A549 (cell line): ENCODE data around the gene ITFG1. TPM values are rescaled to one million over a fixed set of nuclear protein-coding genes. Genes with fewer than 3 reads are reported as not detected.

Experiments used
- ATAC-seq, 2 experiments: fragments of 200-7000 bp in 1 of 2; fragments of >200 bp in 1 of 2; cut with Nextera tagmentation in 1 of 2; cut with Tn5 transposase in 1 of 2; 3 replicates each; pipeline versions ENCODE4 v1.8.0 to v1.9.1; 2018 to 2020; ENCODE audit warnings: mild to moderate bottlenecking in 1 of 2, moderate library complexity in 1 of 2
- CTCF ChIA-PET: fragments of 300-600 bp; sonication (Branson Sonifier 250); formaldehyde crosslinking; extraction: SDS; loops from one replicate; lab custom pipeline; 2021; ENCODE audit warnings: antibody characterized with exemption, inconsistent platforms; lab: Yijun Ruan, JAX
- POLR2A ChIA-PET: fragments of 350-600 bp; formaldehyde crosslinking; extraction: SDS; loops from one replicate; lab custom pipeline; 2021; ENCODE audit warnings: antibody characterized with exemption, inconsistent platforms; lab: Yijun Ruan, JAX
- DNase-seq, 2 experiments: peaks; one replicate each; pipeline versions ENCODE4 v3.0.0 to v3.0.0-alpha.2; 2011 to 2016; ENCODE audit warnings: low read depth in 1 of 2, low spot score in 1 of 2
- FAIRE-seq: peaks from 2 replicates; lab custom pipeline; 2011; peaks lifted over from hg19 to GRCh38; lab: Jason Lieb, UNC
- H3K27ac ChIP-seq, 2 experiments: fragments of >200 bp; sonication (Bioruptor Twin); formaldehyde crosslinking; 3 replicates each; pipeline ENCODE4 v1.5.1; 2016 to 2017
- H3K4me1 ChIP-seq: fragments of >200 bp; sonication (Bioruptor Twin); formaldehyde crosslinking; 3 replicates; pipeline ENCODE4 v1.6.1; 2016
- H3K4me2 ChIP-seq: fragments of >200 bp; sonication (Bioruptor Twin); formaldehyde crosslinking; 3 replicates; pipeline ENCODE4 v1.6.1; 2016
- H3K4me3 ChIP-seq: fragments of >200 bp; sonication (Bioruptor Twin); formaldehyde crosslinking; 3 replicates; pipeline ENCODE4 v1.5.1; 2016
- H3K9me3 ChIP-seq: fragments of >200 bp; sonication (Bioruptor Twin); formaldehyde crosslinking; 3 replicates; pipeline ENCODE4 v1.6.1; 2016
- BCL3 ChIP-seq: fragments of >200 bp; sonication (Bioruptor Twin); formaldehyde crosslinking; IDR thresholded peaks from 3 replicates; pipeline ENCODE4 v1.6.1; 2016
- CBX8 ChIP-seq: fragments of 200-600 bp; sonication (generic); IDR thresholded peaks from 2 replicates; pipeline ENCODE4 v1.6.1; 2016
- CHD4 ChIP-seq: fragments of 200-600 bp; sonication (generic); IDR thresholded peaks from 2 replicates; pipeline ENCODE4 v1.6.1; 2016; ENCODE audit warnings: antibody characterized with exemption, mild to moderate bottlenecking, borderline replicate concordance
- FOXS1 ChIP-seq: fragments of 250-450 bp; sonication (Bioruptor Pico); IDR thresholded peaks from 2 replicates; pipeline ENCODE4 v1.5.0; 2020; ENCODE audit warnings: mild to moderate bottlenecking, moderate library complexity
- GATA3 ChIP-seq: IDR thresholded peaks from 2 replicates; pipeline ENCODE4 v1.6.1; 2012; ENCODE audit warnings: borderline replicate concordance
- HDAC2 ChIP-seq: fragments of 200-600 bp; sonication (generic); IDR thresholded peaks from 2 replicates; pipeline ENCODE4 v1.6.1; 2016
- HEYL ChIP-seq: fragments of 250-450 bp; sonication (Bioruptor Pico); IDR thresholded peaks from 2 replicates; pipeline ENCODE4 v1.8.0; 2021; ENCODE audit warnings: mild to moderate bottlenecking, moderate library complexity
- HOXB5 ChIP-seq: fragments of 250-450 bp; sonication (Bioruptor Pico); IDR thresholded peaks from 2 replicates; pipeline ENCODE4 v1.5.0; 2020; ENCODE audit warnings: mild to moderate bottlenecking, moderate library complexity
- JUNB ChIP-seq: fragments of >200 bp; sonication (Bioruptor Twin); formaldehyde crosslinking; IDR thresholded peaks from 2 replicates; pipeline ENCODE4 v1.6.1; 2016
- KDM5A ChIP-seq: fragments of 200-600 bp; sonication (generic); IDR thresholded peaks from 2 replicates; pipeline ENCODE4 v1.6.1; 2016; ENCODE audit warnings: antibody characterized with exemption, mild to moderate bottlenecking
- NPAS2 ChIP-seq: fragments of 250-450 bp; sonication (Bioruptor Pico); IDR thresholded peaks from 2 replicates; pipeline ENCODE4 v1.8.0; 2022; ENCODE audit warnings: mild to moderate bottlenecking, moderate library complexity, borderline replicate concordance
- NR3C1 ChIP-seq: fragments of >200 bp; sonication (Bioruptor Twin); formaldehyde crosslinking; IDR thresholded peaks from 3 replicates; pipeline ENCODE4 v1.6.1; 2017
- PHF8 ChIP-seq: fragments of 200-600 bp; sonication (generic); IDR thresholded peaks from 2 replicates; pipeline ENCODE4 v1.6.1; 2016; ENCODE audit warnings: low read depth, mild to moderate bottlenecking, antibody characterized with exemption, moderate library complexity, borderline replicate concordance
- POLR2AphosphoS2 ChIP-seq: conservative IDR thresholded peaks from 2 replicates; pipeline ENCODE4 v1.6.1; 2012; ENCODE audit warnings: low read length, improper control_type of control experiment, inconsistent platforms
- RARB ChIP-seq: fragments of 250-450 bp; sonication (Bioruptor Pico); IDR thresholded peaks from 2 replicates; pipeline ENCODE4 v1.8.0; 2021; ENCODE audit warnings: mild to moderate bottlenecking, moderate library complexity
- RCOR1 ChIP-seq: fragments of 150-350 bp; IDR thresholded peaks from 2 replicates; pipeline ENCODE4 v1.6.1; 2014; ENCODE audit warnings: antibody characterized with exemption, low read length, low read depth
- RFX5 ChIP-seq: fragments of 450-650 bp; IDR thresholded peaks from 2 replicates; pipeline ENCODE4 v1.7.1; 2014; ENCODE audit warnings: antibody characterized with exemption, mild to moderate bottlenecking, moderate library complexity
- SMC3 ChIP-seq: fragments of >200 bp; sonication (Bioruptor Twin); formaldehyde crosslinking; IDR thresholded peaks from 3 replicates; pipeline ENCODE4 v1.6.1; 2018; ENCODE audit warnings: inconsistent platforms
- SREBF2 ChIP-seq: fragments of 450-650 bp; IDR thresholded peaks from 2 replicates; pipeline ENCODE4 v1.6.1; 2014; ENCODE audit warnings: mild to moderate bottlenecking, moderate library complexity
- USF2 ChIP-seq: fragments of 450-650 bp; IDR thresholded peaks from 2 replicates; pipeline ENCODE4 v1.6.1; 2014; ENCODE audit warnings: antibody characterized with exemption
- ZC3H11A ChIP-seq: fragments of 450-650 bp; IDR thresholded peaks from 2 replicates; pipeline ENCODE4 v1.6.1; 2014; ENCODE audit warnings: antibody characterized with exemption, mild to moderate bottlenecking
- WGBS: methylation state at CpG from one replicate; pipeline ENCODE4 v1.1.6; 2017; ENCODE audit errors: missing lambda C conversion rate; 5-methylcytosine and 5-hydroxymethylcytosine counted together
- polyA plus RNA-seq, 4 experiments: library from polyadenylated mRNA; depleted of rRNA in 3 of 4; stranded (reverse); fragments of >200 nt; fragmentation: RNase III in 1 of 4; extraction: RNeasy Plus Mini Kit Qiagen cat#74134 plus additional on column Dnase treatment in 1 of 4; gene quantifications; 2 replicates in 3 of 4; 3 replicates in 1 of 4; pipeline ENCODE4 v1.2.3, GENCODE V29; 2011 to 2017
- TF ChIP-seq, protein P1 (sequence below): IDR thresholded peaks from 2 replicates; pipeline ENCODE4 v1.6.1; 2012
- TF ChIP-seq, protein P2 (sequence below): fragments of >200 bp; sonication (Bioruptor Twin); formaldehyde crosslinking; IDR thresholded peaks from 2 replicates; pipeline ENCODE4 v1.6.1; 2016
- TF ChIP-seq, protein P3 (sequence below): fragments of 150-350 bp; IDR thresholded peaks from 2 replicates; pipeline ENCODE4 v1.6.1; 2014; ENCODE audit warnings: low read depth, mild to moderate bottlenecking, low read length
- TF ChIP-seq, protein P4 (sequence below): fragments of >200 bp; sonication (Bioruptor Twin); formaldehyde crosslinking; IDR thresholded peaks from 3 replicates; pipeline ENCODE4 v1.5.1; 2016

Gene ITFG1
- polyA plus RNA-seq, 2 of the 4 experiments (the other 2 are of a cell fraction): 32.9 to 112 TPM

DNA sequence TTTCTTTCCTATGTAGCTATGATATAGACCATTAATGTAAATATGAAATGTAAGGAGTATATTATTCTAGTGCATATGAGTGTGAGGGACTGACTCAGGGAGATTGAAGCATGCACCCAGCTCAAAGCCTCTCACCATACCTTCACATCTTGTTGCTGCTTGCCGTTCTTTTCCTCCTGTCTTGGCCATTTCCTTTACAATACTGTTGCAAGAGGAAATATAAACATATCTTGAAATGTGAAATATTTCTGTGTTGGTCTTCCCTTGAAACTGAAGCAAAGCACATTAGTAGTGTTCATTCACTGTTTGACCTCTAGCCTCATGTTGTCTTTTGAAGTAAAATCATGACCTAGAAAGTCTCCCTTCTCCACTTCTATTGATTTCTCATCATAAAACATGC is 46.8 kb upstream of the ITFG1 start:
- CTCF ChIA-PET: interaction anchor here (0.6 to 1.6 kb wide), 3 partner anchors 18 to 652 kb away, joined by 3 to 4 read pairs (median 4); no protein-coding TSS in a partner anchor
- 79% methylated on average over 1 of the region's 1 CpG for WGBS
- FAIRE-seq: no peak

DNA sequence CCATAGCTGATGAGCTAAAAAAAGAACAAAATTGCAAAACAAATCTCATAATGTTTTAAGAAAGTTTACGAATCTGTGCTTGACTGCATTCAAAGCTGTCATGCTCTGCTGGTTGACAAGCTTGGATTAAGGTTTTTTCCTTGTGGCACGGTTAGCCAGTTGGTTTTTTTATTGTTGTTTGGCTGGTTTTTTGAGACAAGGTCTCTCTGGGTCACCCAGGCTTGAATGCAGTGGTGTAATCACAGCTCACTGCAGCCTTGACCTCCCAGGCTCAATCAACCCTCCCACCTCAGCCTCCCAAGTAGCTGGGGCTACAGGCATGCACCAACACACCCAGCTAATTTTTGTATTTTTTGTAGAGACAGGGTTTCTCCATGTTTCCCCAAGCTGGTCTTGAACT is 45.9 kb upstream of the ITFG1 start:
- ATAC-seq (no peak), FAIRE-seq (no peak), DNase-seq (no peak)
- no peak overlapping the region for H3K4me3 ChIP-seq
- no peak overlapping the region for H3K4me2 ChIP-seq
- no peak overlapping the region for H3K27ac ChIP-seq
- ChIA-PET POLR2A (no interaction called here), CTCF (interaction anchor here (0.7 to 1.6 kb wide), 4 partner anchors 17 to 365 kb away, joined by 3 to 4 read pairs (median 4); no protein-coding TSS in a partner anchor)
- TF ChIP-seq FOXS1 (CRISPR knock-in tag) (no peak), RFX5 (no peak), ZC3H11A (no peak), HDAC2 (no peak), GATA3 (no peak), SREBF2 (no peak), USF2 (no peak), PHF8 (no peak), RARB (CRISPR knock-in tag) (no peak)
- TF ChIP-seq, protein P1, sequence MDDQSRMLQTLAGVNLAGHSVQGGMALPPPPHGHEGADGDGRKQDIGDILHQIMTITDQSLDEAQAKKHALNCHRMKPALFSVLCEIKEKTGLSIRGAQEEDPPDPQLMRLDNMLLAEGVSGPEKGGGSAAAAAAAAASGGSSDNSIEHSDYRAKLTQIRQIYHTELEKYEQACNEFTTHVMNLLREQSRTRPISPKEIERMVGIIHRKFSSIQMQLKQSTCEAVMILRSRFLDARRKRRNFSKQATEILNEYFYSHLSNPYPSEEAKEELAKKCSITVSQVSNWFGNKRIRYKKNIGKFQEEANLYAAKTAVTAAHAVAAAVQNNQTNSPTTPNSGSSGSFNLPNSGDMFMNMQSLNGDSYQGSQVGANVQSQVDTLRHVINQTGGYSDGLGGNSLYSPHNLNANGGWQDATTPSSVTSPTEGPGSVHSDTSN: no peak
- TF ChIP-seq, protein P2, sequence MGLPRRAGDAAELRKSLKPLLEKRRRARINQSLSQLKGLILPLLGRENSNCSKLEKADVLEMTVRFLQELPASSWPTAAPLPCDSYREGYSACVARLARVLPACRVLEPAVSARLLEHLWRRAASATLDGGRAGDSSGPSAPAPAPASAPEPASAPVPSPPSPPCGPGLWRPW: no peak
- no peaks in the 10 kb centered on the region for H3K4me1 ChIP-seq
- 88% methylated on average over 2 of the region's 2 CpGs for WGBS
- no peaks in the 10 kb centered on the region for H3K9me3 ChIP-seq

More for the DNA sequence above, 46.8 kb upstream of the ITFG1 start:
- no peaks in the 10 kb centered on the region for H3K4me1 ChIP-seq
- H3K4me2 ChIP-seq: no peak overlapping the region
- ATAC-seq: no peak
- H3K4me3 ChIP-seq: no peak overlapping the region
- TF ChIP-seq, protein P3, sequence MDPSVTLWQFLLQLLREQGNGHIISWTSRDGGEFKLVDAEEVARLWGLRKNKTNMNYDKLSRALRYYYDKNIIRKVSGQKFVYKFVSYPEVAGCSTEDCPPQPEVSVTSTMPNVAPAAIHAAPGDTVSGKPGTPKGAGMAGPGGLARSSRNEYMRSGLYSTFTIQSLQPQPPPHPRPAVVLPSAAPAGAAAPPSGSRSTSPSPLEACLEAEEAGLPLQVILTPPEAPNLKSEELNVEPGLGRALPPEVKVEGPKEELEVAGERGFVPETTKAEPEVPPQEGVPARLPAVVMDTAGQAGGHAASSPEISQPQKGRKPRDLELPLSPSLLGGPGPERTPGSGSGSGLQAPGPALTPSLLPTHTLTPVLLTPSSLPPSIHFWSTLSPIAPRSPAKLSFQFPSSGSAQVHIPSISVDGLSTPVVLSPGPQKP: no peak
- TF ChIP-seq NPAS2 (no peak), RCOR1 (no peak), HEYL (no peak), BCL3 (no peak), CHD4 (no peak), RARB (CRISPR knock-in tag) (no peak), HOXB5 (CRISPR knock-in tag) (no peak)
- H3K27ac ChIP-seq: no peak overlapping the region
- POLR2A ChIA-PET: no interaction called here
- DNase-seq: no peak
- H3K9me3 ChIP-seq: no peaks in the 10 kb centered on the region

DNA sequence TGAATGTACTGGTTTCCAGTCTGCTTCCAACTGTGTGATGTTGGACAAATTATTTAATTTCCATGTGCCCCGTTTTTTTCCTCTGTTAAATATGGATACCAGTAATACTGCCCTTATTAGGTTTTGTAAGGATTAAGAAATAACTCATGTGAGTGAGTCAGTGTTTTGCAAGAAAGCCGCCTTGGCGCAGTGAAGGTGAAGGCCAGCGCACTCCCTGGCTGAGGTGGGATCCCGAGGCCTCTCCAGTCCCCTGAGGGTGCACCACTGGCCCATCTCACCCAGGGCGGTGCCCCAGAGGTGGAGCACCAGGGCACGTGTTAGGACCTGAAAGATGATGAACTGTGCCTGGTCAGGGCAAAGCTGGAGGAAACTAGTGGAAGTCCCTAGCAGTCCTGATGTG is 43.7 kb upstream of the ITFG1 start:
- no peak overlapping the region for H3K4me3 ChIP-seq
- no peak overlapping the region for H3K4me2 ChIP-seq
- no peak overlapping the region for H3K27ac ChIP-seq
- POLR2A ChIA-PET: no interaction called here
- CTCF ChIA-PET: no interaction called here
- no peak for TF ChIP-seq POLR2AphosphoS2
- TF ChIP-seq, protein P4, sequence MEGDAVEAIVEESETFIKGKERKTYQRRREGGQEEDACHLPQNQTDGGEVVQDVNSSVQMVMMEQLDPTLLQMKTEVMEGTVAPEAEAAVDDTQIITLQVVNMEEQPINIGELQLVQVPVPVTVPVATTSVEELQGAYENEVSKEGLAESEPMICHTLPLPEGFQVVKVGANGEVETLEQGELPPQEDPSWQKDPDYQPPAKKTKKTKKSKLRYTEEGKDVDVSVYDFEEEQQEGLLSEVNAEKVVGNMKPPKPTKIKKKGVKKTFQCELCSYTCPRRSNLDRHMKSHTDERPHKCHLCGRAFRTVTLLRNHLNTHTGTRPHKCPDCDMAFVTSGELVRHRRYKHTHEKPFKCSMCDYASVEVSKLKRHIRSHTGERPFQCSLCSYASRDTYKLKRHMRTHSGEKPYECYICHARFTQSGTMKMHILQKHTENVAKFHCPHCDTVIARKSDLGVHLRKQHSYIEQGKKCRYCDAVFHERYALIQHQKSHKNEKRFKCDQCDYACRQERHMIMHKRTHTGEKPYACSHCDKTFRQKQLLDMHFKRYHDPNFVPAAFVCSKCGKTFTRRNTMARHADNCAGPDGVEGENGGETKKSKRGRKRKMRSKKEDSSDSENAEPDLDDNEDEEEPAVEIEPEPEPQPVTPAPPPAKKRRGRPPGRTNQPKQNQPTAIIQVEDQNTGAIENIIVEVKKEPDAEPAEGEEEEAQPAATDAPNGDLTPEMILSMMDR: no peak
- no peak for TF ChIP-seq HDAC2
- TF ChIP-seq CBX8: no peak
- TF ChIP-seq SMC3: no peak
- TF ChIP-seq KDM5A: no peak
- no peak for TF ChIP-seq NR3C1
- no peak for TF ChIP-seq JUNB
- WGBS: 96% methylated on average over 7 of the region's 7 CpGs
- H3K9me3 ChIP-seq: no peaks in the 10 kb centered on the region
- no peak for DNase-seq
- FAIRE-seq: no peak
- no peak for ATAC-seq
- H3K4me1 ChIP-seq: no peaks in the 10 kb centered on the region
